Prostate gland (tissue), 2 donors: ENCODE measurements around the gene MS4A6A. TPM values are rescaled to one million over a fixed set of nuclear protein-coding genes. Genes with fewer than 3 reads are reported as not detected.

ENCODE experiments used
- DNase-seq: peaks from one replicate; pipeline ENCODE4 v3.0.0-alpha.2; 2019; ENCODE audit warnings: low spot score
- H3K27ac ChIP-seq, 2 donors: fragments of 200-600 bp; sonication (generic); 2 replicates each; pipeline ENCODE4 v1.5.1; 2017 to 2019
- H3K27me3 ChIP-seq: fragments of 200-600 bp; sonication (generic); replicated peaks from 2 replicates; pipeline ENCODE4 v1.5.1; 2019; ENCODE audit not compliant: insufficient read depth
- H3K36me3 ChIP-seq, 2 donors: fragments of 200-600 bp; sonication (generic); 1 replicate in 1 of 2; 2 replicates in 1 of 2; pipeline versions ENCODE4 v1.5.1 to v1.8.1; 2017 to 2019
- H3K4me1 ChIP-seq: fragments of 200-600 bp; sonication (generic); replicated peaks from 2 replicates; pipeline ENCODE4 v1.5.1; 2019
- H3K4me3 ChIP-seq, 2 donors: fragments of 200-600 bp; sonication (generic); 2 replicates each; pipeline ENCODE4 v1.5.1; 2017 to 2019
- H3K9me3 ChIP-seq: fragments of 200-600 bp; sonication (generic); 2 replicates; pipeline ENCODE4 v1.5.1; 2017
- CTCF ChIP-seq, 4 experiments: fragments of 200-600 bp in 2 of 4; fragments of 450-650 bp in 2 of 4; sonication (generic) in 2 of 4; IDR thresholded peaks; 1 replicate in 3 of 4; 2 replicates in 1 of 4; pipeline ENCODE4 v1.5.1; 2016 to 2019; ENCODE audit warnings: antibody characterized with exemption in 4 of 4, mild to moderate bottlenecking in 2 of 4, moderate library complexity in 2 of 4
- POLR2A ChIP-seq: fragments of 450-650 bp; IDR thresholded peaks from one replicate; pipeline ENCODE4 v1.6.1; 2016; ENCODE audit warnings: antibody characterized with exemption, mild to moderate bottlenecking
- POLR2AphosphoS5 ChIP-seq: sonication (generic); formaldehyde crosslinking; IDR thresholded peaks from one replicate; pipeline ENCODE4 v1.6.1; 2017; ENCODE audit warnings: antibody characterized with exemption
- WGBS: methylation state at CpG from one replicate; pipeline ENCODE4 v1.1.5; 2018; 5-methylcytosine and 5-hydroxymethylcytosine counted together
- intact Hi-C: fragments of 100-400 bp; cut with DNase I; formaldehyde crosslinking; loops from one replicate; pipeline ENCODE4 v1.14.2; 2022
- total RNA-seq, 2 donors: library from RNA; depleted of rRNA; stranded (reverse); fragments of >200 nt; gene quantifications; one replicate each; pipeline ENCODE4 v1.1.0, GENCODE V29; 2016

The MS4A6A gene
- total RNA-seq, 2 donors from 2014 or later: 13.4 to 44.1 TPM

DNA sequence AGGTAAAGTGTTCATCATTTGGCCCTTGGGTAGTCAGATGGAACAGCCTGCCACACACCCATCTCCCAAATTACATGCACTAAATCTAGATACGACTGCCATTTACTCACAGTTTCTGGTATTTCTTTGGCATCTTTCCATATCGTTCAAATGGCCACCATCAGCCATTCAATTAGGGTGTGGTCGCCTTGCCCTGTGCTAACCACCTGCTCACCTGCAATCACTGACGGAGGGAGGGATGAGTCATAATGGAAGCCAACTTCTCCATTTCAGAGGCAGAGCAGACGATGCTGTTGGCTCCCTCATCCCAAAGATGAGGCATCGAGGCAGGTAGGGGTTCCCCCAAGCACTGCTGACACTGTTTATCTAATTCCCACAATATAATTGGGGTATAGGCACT is 14.6 kb downstream of the MS4A6A start:
- no peaks in the 10 kb centered on the region for H3K4me1 ChIP-seq
- no peak overlapping the region for H3K27ac ChIP-seq
- 97% methylated on average over 6 of the region's 6 CpGs for WGBS
- no peak overlapping the region for H3K4me3 ChIP-seq
- no peaks in the 10 kb centered on the region for H3K9me3 ChIP-seq
- no peaks in the 10 kb centered on the region for H3K36me3 ChIP-seq
- no peak for TF ChIP-seq CTCF (IDR thresholded peaks at IDR 0.05)
- TF ChIP-seq POLR2A: no peak
- no peak for TF ChIP-seq POLR2AphosphoS5
- intact Hi-C loops: no loop called here
- no peaks in the 10 kb centered on the region for H3K27me3 ChIP-seq
- DNase-seq: no peak

- TF ChIP-seq POLR2AphosphoS5 (no peak), CTCF (IDR thresholded peaks at IDR 0.05) (no peak), POLR2A (no peak)
- intact Hi-C loops: no loop called here
- no peaks in the 10 kb centered on the region for H3K27me3 ChIP-seq
Measured at GRCh38 chr11:60165951-60166350, 16.9 kb downstream of the MS4A6A start.

GRCh38 chr11:60165538-60165937 is 17.3 kb downstream of the MS4A6A start:
- H3K27ac ChIP-seq: no peak overlapping the region
- no peaks in the 10 kb centered on the region for H3K27me3 ChIP-seq
- H3K9me3 ChIP-seq: no peaks in the 10 kb centered on the region
- no peaks in the 10 kb centered on the region for H3K4me1 ChIP-seq
- intact Hi-C loops: no loop called here
- DNase-seq: no peak
- H3K4me3 ChIP-seq: no peak overlapping the region
- TF ChIP-seq CTCF (IDR thresholded peaks at IDR 0.05): no peak
- TF ChIP-seq POLR2A: no peak
- TF ChIP-seq POLR2AphosphoS5: no peak
- H3K36me3 ChIP-seq: no peaks in the 10 kb centered on the region
- 58% methylated on average over 2 of the region's 2 CpGs for WGBS

More at GRCh38 chr11:60165951-60166350, 16.9 kb downstream of the MS4A6A start:
- Histone ChIP-seq H3K4me3 (no peak overlapping the region), H3K27ac (no peak overlapping the region), H3K36me3 (no peaks in the 10 kb centered on the region), H3K9me3 (no peaks in the 10 kb centered on the region), H3K4me1 (no peaks in the 10 kb centered on the region)
- no peak for DNase-seq

DNA sequence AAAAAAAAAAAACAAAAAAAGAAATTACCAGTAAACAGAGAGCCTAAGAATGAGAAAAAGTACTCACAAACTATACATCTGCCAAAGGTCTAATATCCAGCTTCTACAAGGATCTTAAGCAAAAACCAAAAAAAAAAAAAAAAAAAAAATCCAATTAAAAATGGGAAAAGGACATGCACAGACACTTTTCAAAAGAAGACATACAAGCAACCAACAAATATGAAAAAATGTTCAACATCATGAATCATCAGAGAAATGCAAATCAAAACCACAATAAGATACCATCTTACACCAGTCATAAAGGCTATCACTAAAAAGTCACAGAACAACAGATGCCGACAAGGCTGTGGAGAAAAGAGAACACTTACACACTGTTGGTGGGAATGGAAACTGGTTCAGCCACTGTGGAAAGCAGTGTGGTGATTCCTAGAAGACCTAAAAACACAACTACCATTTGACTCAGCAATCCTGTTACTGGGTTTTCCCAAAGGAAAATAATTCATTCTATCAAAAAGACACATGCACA is 18.3 kb downstream of the MS4A6A start:
- TF ChIP-seq POLR2A (no peak), POLR2AphosphoS5 (no peak), CTCF (IDR thresholded peaks at IDR 0.05) (no peak)

GRCh38 chr11:60161766-60162165 is 21.1 kb downstream of the MS4A6A start:
- TF ChIP-seq CTCF (IDR thresholded peaks at IDR 0.05) (no peak), POLR2A (no peak), POLR2AphosphoS5 (no peak)
- no peak for DNase-seq
- H3K4me3 ChIP-seq: no peak overlapping the region
- no peak overlapping the region for H3K27ac ChIP-seq
- intact Hi-C loops: no loop called here
- WGBS: 91% methylated on average over 4 of the region's 4 CpGs
- H3K36me3 ChIP-seq: no peaks in the 10 kb centered on the region
- no peaks in the 10 kb centered on the region for H3K9me3 ChIP-seq
- H3K4me1 ChIP-seq: no peaks in the 10 kb centered on the region
- H3K27me3 ChIP-seq: no peaks in the 10 kb centered on the region

More for the DNA sequence above, 18.3 kb downstream of the MS4A6A start:
- H3K27ac ChIP-seq: no peak overlapping the region
- no peak overlapping the region for H3K4me3 ChIP-seq
- H3K36me3 ChIP-seq: no peaks in the 10 kb centered on the region
- H3K9me3 ChIP-seq: no peaks in the 10 kb centered on the region
- WGBS: 59% methylated on average over 1 of the region's 1 CpG
- no peaks in the 10 kb centered on the region for H3K27me3 ChIP-seq
- intact Hi-C loops: no loop called here
- no peak for DNase-seq
- no peaks in the 10 kb centered on the region for H3K4me1 ChIP-seq
